ENCODE results near the gene ATP23.

ATP23 gene

GRCh38 chr12:57908511-57908910 is 32.9 kb upstream of the ATP23 start:
- no peak for DNase-seq (ENCODE audit: low spot score)

- DNase-seq (ENCODE audit: low spot score): no peak
Measured at GRCh38 chr12:57909056-57909455, 32.3 kb upstream of the ATP23 start.

- DNase-seq (ENCODE audit: low spot score): no peak
Measured at GRCh38 chr12:57909611-57910010, 31.8 kb upstream of the ATP23 start.

- DNase-seq (ENCODE audit: low spot score): no peak
Measured at GRCh38 chr12:57918147-57918546, 23.2 kb upstream of the ATP23 start.

GRCh38 chr12:57927086-57927485 is 14.3 kb upstream of the ATP23 start:
- DNase-seq (ENCODE audit: low spot score): no peak

- no peak for DNase-seq (ENCODE audit: low spot score)
Measured at GRCh38 chr12:57929092-57929830, 12.1 kb upstream of the ATP23 start.

- no peak for DNase-seq (ENCODE audit: low spot score)
Measured at GRCh38 chr12:57934819-57935218, 6.5 kb upstream of the ATP23 start.

- no peak for DNase-seq (ENCODE audit: low spot score)
Measured at GRCh38 chr12:57935331-57935730, 6.0 kb upstream of the ATP23 start.

- DNase-seq (ENCODE audit: low spot score): peak; percentile 95
Measured at GRCh38 chr12:57935839-57936512, 5.4 kb upstream of the ATP23 start.

GRCh38 chr12:57936513-57936883 is 4.9 kb upstream of the ATP23 start:
- no peak for DNase-seq (ENCODE audit: low spot score)

- no peak for DNase-seq (ENCODE audit: low spot score)
Measured at GRCh38 chr12:57939291-57939690, 2.1 kb upstream of the ATP23 start.

GRCh38 chr12:57940052-57940914 is 1.1 kb upstream of the ATP23 start:
- peak; percentile 28 for DNase-seq (ENCODE audit: low spot score)

GRCh38 chr12:57940915-57941164 is 527 bp upstream of the ATP23 start:
- no peak for DNase-seq (ENCODE audit: low spot score)

GRCh38 chr12:57943438-57944080 is 2.2 kb downstream of the ATP23 start:
- DNase-seq (ENCODE audit: low spot score): no peak

- no peak for DNase-seq (ENCODE audit: low spot score)
Measured at GRCh38 chr12:57944313-57945023, 3.1 kb downstream of the ATP23 start.

GRCh38 chr12:57952766-57953165 is 11.4 kb downstream of the ATP23 start:
- no peak for DNase-seq (ENCODE audit: low spot score)

GRCh38 chr12:57954768-57955167 is 13.4 kb downstream of the ATP23 start:
- DNase-seq (ENCODE audit: low spot score): no peak

- DNase-seq (ENCODE audit: low spot score): no peak
Measured at GRCh38 chr12:57958061-57958657, 16.8 kb downstream of the ATP23 start.

- DNase-seq (ENCODE audit: low spot score): no peak
Measured at GRCh38 chr12:57964421-57964820, 23.1 kb downstream of the ATP23 start.

GRCh38 chr12:57965766-57966165 is 24.4 kb downstream of the ATP23 start:
- DNase-seq (ENCODE audit: low spot score): peak; percentile 27

GRCh38 chr12:57966536-57966935 is 25.2 kb downstream of the ATP23 start:
- no peak for DNase-seq (ENCODE audit: low spot score)
